MM.1S (cell line): Measurements from ENCODE around the gene CACNG3.

Experiments
- DNase-seq: peaks from one replicate; pipeline ENCODE4 v3.0.0-alpha.2; 2015
- H2AFZ ChIP-seq: fragments of 300-600 bp; sonication (generic); 2 replicates; pipeline ENCODE4 v1.6.0; 2016; ENCODE audit warnings: antibody characterized with exemption, low read length
- H3F3A ChIP-seq: fragments of 300-600 bp; sonication (generic); 2 replicates; pipeline ENCODE4 v1.6.1; 2016; ENCODE audit warnings: mild to moderate bottlenecking, antibody characterized with exemption, low read length, moderate library complexity, mixed read lengths; ENCODE audit not compliant: insufficient read depth
- H3K27ac ChIP-seq: fragments of 300-600 bp; sonication (generic); 2 replicates; pipeline ENCODE4 v1.5.1; 2016; ENCODE audit warnings: mild to moderate bottlenecking, low read length
- H3K27me3 ChIP-seq: fragments of 300-600 bp; sonication (generic); replicated peaks from 2 replicates; pipeline ENCODE4 v1.6.0; 2016; ENCODE audit warnings: low read length; ENCODE audit not compliant: insufficient read depth
- H3K36me3 ChIP-seq: fragments of 300-600 bp; sonication (generic); replicated peaks from 2 replicates; pipeline ENCODE4 v1.6.1; 2016; ENCODE audit warnings: mild to moderate bottlenecking, low read length, mixed read lengths; ENCODE audit not compliant: insufficient read depth
- H3K4me1 ChIP-seq: fragments of 300-600 bp; sonication (generic); 2 replicates; pipeline ENCODE4 v1.6.1; 2016; ENCODE audit warnings: low read length, mixed read lengths
- H3K4me2 ChIP-seq: fragments of 300-600 bp; sonication (generic); 2 replicates; pipeline ENCODE4 v1.6.0; 2016; ENCODE audit warnings: low read depth, low read length
- H3K4me3 ChIP-seq: fragments of 300-600 bp; sonication (generic); 2 replicates; pipeline ENCODE4 v1.5.1; 2016; ENCODE audit warnings: low read length, mixed read lengths
- H3K79me2 ChIP-seq: fragments of 300-600 bp; sonication (generic); 2 replicates; pipeline ENCODE4 v1.6.1; 2016; ENCODE audit warnings: mixed run types, low read length, mixed read lengths
- H3K9ac ChIP-seq: fragments of 300-600 bp; sonication (generic); 2 replicates; pipeline ENCODE4 v1.6.1; 2016; ENCODE audit warnings: low read length, mixed read lengths
- H3K9me2 ChIP-seq: fragments of 300-600 bp; sonication (generic); replicated peaks from 2 replicates; pipeline ENCODE4 v1.6.1; 2016; ENCODE audit warnings: mild to moderate bottlenecking, low read length, mixed read lengths; ENCODE audit not compliant: insufficient read depth
- H3K9me3 ChIP-seq: fragments of 300-600 bp; sonication (generic); replicated peaks from 2 replicates; pipeline ENCODE4 v1.6.1; 2016; ENCODE audit warnings: mild to moderate bottlenecking, low read length, mixed read lengths; ENCODE audit not compliant: insufficient read depth
- H4K20me1 ChIP-seq: fragments of 300-600 bp; sonication (generic); 2 replicates; pipeline ENCODE4 v1.6.1; 2016; ENCODE audit warnings: mild to moderate bottlenecking, low read length, moderate library complexity, mixed read lengths; ENCODE audit not compliant: insufficient read depth
- CTCF ChIP-seq: fragments of 300-600 bp; sonication (generic); IDR thresholded peaks from 2 replicates; pipeline ENCODE4 v1.5.1; 2016; ENCODE audit warnings: antibody characterized with exemption, low read length, mixed read lengths
- EZH2 ChIP-seq: fragments of 300-600 bp; sonication (generic); optimal IDR thresholded peaks from 2 replicates; pipeline ENCODE3; 2017; ENCODE audit warnings: low read depth, mild to moderate bottlenecking, antibody characterized with exemption, low read length, mixed read lengths
- EZH2phosphoT487 ChIP-seq: fragments of 300-600 bp; sonication (generic); IDR thresholded peaks from 2 replicates; pipeline ENCODE4 v1.6.1; 2018; ENCODE audit warnings: antibody characterized with exemption, low read length

The CACNG3 gene

GRCh38 chr16:24332178-24332577, 76.0 kb downstream of the CACNG3 start:
- no peaks in the 10 kb centered on the region for H3K4me1 ChIP-seq
- no peak overlapping the region for H3K9ac ChIP-seq
- TF ChIP-seq EZH2 = no peak
- TF ChIP-seq CTCF = no peak
- no peak for TF ChIP-seq EZH2phosphoT487
- no peak overlapping the region for H3K27ac ChIP-seq
- no peak overlapping the region for H2AFZ ChIP-seq
- no peaks in the 10 kb centered on the region for H3K9me3 ChIP-seq
- no peaks in the 10 kb centered on the region for H3K79me2 ChIP-seq
- no peaks in the 10 kb centered on the region for H3K9me2 ChIP-seq
- H3K4me2 ChIP-seq = no peak overlapping the region
- DNase-seq = no peak
- H3F3A ChIP-seq = no peaks in the 10 kb centered on the region
- no peaks in the 10 kb centered on the region for H3K27me3 ChIP-seq
- no peaks in the 10 kb centered on the region for H3K36me3 ChIP-seq
- H4K20me1 ChIP-seq = no peaks in the 10 kb centered on the region
- H3K4me3 ChIP-seq = no peak overlapping the region

- H3K9me2 ChIP-seq = no peaks in the 10 kb centered on the region
- H3K79me2 ChIP-seq = no peaks in the 10 kb centered on the region
- no peaks in the 10 kb centered on the region for H3K9me3 ChIP-seq
- H3K36me3 ChIP-seq = no peaks in the 10 kb centered on the region
- no peak overlapping the region for H3K27ac ChIP-seq
- no peaks in the 10 kb centered on the region for H3K27me3 ChIP-seq
- no peak overlapping the region for H3K4me2 ChIP-seq
- H3K4me1 ChIP-seq = no peaks in the 10 kb centered on the region
- no peaks in the 10 kb centered on the region for H4K20me1 ChIP-seq
- H3K4me3 ChIP-seq = no peak overlapping the region
- no peak overlapping the region for H2AFZ ChIP-seq
- H3F3A ChIP-seq = no peaks in the 10 kb centered on the region
- TF ChIP-seq EZH2 (no peak), EZH2phosphoT487 (no peak), CTCF (no peak)
- DNase-seq = no peak
- H3K9ac ChIP-seq = no peak overlapping the region
These were observed 76.5 kb downstream of the CACNG3 start for GRCh38 chr16:24332582-24333090.

- no peak for DNase-seq
- Histone ChIP-seq H3K27me3 (no peaks in the 10 kb centered on the region), H3K9me3 (no peaks in the 10 kb centered on the region), H3K36me3 (no peaks in the 10 kb centered on the region), H4K20me1 (no peaks in the 10 kb centered on the region), H3K4me1 (no peaks in the 10 kb centered on the region), H3K4me2 (no peak overlapping the region), H3K9ac (no peak overlapping the region), H3K4me3 (no peak overlapping the region), H3K9me2 (no peaks in the 10 kb centered on the region), H3K27ac (no peak overlapping the region), H3F3A (no peaks in the 10 kb centered on the region), H3K79me2 (no peaks in the 10 kb centered on the region), H2AFZ (no peak overlapping the region)
- no peak for TF ChIP-seq EZH2phosphoT487
- TF ChIP-seq CTCF = no peak
- no peak for TF ChIP-seq EZH2
These were observed 80.4 kb downstream of the CACNG3 start for GRCh38 chr16:24336491-24336890.
